ENCODE results near the gene IRF2BP1.

DNA sequence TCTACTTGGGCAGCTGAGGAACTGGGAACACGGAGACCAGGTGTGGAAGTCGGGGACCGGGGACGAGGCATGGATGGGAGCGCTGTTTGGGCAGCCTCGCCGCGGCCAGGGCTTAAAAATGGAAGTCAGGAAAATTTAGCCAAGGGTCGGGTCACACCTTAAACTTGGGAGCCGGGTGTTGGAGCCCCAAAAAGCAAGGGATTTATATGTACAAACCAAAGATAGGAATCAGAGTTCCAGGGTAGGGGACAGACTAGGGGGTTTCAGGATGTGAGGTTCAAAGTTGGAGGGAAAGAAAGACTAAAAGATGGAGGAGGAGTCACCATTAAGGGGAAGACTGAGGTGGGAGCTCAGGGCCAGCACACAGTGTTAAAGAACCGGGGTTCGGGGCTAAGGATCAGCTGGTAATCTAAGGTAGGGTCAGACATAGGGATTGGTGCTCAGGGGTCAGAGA, 21.3 kb downstream of the IRF2BP1 start:
- TF ChIP-seq, protein P1, sequence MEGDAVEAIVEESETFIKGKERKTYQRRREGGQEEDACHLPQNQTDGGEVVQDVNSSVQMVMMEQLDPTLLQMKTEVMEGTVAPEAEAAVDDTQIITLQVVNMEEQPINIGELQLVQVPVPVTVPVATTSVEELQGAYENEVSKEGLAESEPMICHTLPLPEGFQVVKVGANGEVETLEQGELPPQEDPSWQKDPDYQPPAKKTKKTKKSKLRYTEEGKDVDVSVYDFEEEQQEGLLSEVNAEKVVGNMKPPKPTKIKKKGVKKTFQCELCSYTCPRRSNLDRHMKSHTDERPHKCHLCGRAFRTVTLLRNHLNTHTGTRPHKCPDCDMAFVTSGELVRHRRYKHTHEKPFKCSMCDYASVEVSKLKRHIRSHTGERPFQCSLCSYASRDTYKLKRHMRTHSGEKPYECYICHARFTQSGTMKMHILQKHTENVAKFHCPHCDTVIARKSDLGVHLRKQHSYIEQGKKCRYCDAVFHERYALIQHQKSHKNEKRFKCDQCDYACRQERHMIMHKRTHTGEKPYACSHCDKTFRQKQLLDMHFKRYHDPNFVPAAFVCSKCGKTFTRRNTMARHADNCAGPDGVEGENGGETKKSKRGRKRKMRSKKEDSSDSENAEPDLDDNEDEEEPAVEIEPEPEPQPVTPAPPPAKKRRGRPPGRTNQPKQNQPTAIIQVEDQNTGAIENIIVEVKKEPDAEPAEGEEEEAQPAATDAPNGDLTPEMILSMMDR (IDR thresholded peaks at IDR 0.05), result no peak
- TF ChIP-seq POLR2AphosphoS5 (IDR thresholded peaks at IDR 0.05) (no peak), POLR2A (IDR thresholded peaks at IDR 0.05) (no peak)
